Esophagus mucosa (tissue), 1 donor: ENCODE results near the gene MAPRE2. TPM values are rescaled to one million over a fixed set of nuclear protein-coding genes. Genes with fewer than 3 reads are reported as not detected.

Experiments
- ATAC-seq: fragments of 200-7000 bp; cut with Tn5 transposase; one replicate; pipeline ENCODE4 v1.9.1; 2020
- total RNA-seq: library from RNA; stranded (reverse); gene quantifications from one replicate; pipeline ENCODE4 v1.2.4, GENCODE V29; 2023
- donor health status: DM: yes; HTN: yes; CAD: no.

The MAPRE2 gene
- total RNA-seq, 1 donor from 2014 or later: 4.5 TPM

- no peak for ATAC-seq
Observed at GRCh38 chr18:35038881-35039491, 2.2 kb upstream of the MAPRE2 start.

GRCh38 chr18:35040638-35040987 lies 600 bp upstream of the MAPRE2 start:
- ATAC-seq: no peak

DNA sequence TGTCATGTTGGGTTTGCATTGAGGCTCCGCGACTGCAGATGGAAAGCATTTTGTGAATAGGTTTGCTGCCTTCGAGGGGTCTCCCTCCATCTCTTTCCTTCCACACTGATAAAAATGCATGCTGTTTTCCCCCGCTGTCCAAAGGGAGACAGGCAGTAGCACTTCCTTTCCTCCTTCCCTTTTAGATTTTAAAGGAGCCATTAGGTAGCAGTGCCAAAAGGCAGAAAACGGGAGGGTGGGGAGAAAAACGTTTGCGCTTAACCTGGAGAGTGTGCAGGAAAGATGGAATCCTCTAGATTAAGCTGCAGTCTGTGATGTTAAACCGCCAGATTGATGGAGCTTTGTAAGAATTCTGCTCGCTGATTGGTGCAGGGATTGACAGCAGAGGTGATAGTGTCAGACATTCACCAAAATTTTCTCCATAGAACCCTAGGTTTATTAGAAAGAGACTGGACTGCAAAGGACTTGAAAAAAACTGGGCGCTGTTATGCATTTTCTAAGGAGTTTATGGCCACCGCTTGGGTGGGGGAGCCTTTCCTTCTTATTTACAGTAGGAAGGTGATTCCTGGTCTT lies 688 bp downstream of the MAPRE2 start:
- ATAC-seq: no peak

DNA sequence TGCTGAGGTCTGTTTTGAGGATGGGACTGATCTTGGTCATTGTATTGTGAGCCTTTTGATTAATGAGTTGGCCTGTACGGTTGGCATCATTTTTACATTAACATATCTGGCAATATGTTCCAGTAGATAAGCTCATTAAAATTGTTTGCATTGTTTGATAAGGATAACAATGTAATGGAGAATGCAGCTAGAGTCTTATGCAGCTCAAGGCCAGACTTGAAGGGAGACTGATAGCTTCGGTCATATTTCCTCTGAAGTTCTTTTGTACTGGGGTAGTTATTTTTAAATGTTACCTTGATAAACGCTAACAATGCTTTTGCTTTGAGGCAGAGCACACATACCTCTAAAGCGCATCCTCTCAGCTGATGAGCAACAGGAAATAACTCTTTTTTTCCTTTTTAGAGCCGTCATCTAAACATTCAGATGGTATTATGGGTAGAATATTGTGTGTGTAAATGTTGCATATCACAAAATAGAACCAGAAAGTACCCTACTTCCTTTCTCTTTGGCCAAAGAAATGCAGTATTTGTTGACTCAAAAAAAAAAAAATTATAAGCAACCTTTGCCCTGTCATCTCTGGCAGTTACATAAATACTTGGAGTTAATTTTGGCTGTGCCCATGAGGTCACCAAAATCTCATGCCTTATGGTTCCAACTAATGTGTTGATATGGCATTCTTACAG lies 1.3 kb downstream of the MAPRE2 start:
- no peak for ATAC-seq

- ATAC-seq: no peak
Observed at GRCh38 chr18:35043207-35043606, 2.0 kb downstream of the MAPRE2 start.

DNA sequence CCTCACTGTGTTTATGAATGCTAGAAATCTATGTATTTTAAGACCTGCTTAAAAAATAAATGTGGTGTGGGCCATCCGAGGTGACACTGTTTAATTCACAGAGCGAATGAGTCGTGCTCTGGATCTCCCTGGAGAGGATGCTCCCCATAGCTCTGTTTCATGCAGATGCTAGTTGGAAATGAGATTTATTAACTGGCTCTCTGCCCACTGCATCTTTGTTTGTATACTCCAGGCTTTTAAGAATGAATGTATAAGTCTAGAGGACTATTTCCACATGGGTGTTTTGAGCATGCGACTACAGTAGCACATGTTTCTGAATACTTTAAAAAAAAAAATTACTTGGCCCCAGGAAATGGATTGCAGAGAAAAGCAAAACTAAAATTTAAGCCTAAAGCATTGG lies 3.9 kb downstream of the MAPRE2 start:
- no peak for ATAC-seq

- ATAC-seq: no peak
Observed at GRCh38 chr18:35045806-35046205, 4.6 kb downstream of the MAPRE2 start.

- no peak for ATAC-seq
Observed at GRCh38 chr18:35047697-35048292, 6.6 kb downstream of the MAPRE2 start.

DNA sequence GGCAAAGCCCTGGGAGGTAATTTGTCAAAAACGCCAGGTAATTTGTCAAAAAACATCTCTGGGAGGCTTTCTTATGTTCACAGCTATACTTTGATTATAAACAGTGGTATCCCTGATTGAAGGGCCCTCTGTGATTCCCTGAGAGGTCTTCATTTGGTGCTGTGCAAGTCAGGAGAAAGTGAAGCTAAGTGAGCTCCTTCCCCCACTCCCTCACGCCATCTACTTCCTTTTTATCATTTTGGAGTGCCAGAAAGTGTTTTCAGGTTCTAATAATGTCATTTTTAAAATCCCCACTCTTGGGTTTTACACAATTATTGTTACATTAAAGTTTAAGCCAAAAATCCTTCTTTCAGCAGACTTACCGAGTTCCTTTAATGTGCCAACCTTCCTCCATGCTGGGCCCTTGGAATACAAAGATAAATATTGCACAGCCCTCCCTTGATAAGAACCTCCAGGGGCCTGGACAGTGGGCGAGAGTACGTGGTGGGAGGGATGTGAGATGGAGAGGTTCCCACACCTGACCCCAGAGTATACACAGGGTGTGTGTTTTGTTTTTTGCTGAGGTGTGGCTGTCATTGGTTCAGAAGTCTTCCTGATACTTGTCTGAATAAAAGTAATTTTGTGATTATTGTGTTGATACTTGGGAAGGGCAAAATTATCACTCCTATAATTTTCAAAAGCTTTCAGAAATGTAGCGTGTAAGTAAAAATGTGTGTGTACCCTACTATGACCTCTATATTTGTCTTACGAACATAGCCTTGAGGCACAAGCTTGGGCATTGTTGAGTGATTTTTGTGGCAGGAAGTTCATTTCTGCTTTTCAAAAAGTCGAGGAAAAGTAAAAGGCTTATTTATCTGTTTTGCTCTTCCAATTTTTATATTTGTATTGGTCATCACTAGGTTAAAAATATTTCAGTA lies 8.2 kb downstream of the MAPRE2 start:
- ATAC-seq: no peak

DNA sequence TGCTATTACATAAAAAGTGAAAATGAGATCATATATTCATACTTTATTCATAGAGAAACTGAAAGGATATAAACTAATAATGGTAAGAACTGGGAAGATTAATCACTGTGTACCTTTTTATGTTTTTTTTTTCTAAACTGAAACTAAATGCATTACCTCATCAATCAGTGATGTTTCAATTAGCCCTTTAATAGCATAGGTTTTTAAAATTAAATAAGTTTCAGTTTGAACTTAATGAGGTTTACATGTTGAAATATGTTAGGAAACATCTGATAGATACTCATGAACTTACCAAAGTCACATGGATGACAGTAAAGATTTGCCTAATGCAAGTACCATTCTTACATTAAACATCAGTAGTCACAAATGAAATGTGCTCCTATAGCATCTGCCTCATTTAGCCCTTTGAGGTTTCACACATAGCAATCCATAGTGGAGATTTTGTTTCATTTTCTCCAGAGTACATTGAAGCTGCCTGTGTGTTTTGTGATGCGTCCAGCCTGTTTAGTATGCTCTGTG lies 8.9 kb downstream of the MAPRE2 start:
- no peak for ATAC-seq

- no peak for ATAC-seq
Observed at GRCh38 chr18:35050705-35051195, 9.5 kb downstream of the MAPRE2 start.

DNA sequence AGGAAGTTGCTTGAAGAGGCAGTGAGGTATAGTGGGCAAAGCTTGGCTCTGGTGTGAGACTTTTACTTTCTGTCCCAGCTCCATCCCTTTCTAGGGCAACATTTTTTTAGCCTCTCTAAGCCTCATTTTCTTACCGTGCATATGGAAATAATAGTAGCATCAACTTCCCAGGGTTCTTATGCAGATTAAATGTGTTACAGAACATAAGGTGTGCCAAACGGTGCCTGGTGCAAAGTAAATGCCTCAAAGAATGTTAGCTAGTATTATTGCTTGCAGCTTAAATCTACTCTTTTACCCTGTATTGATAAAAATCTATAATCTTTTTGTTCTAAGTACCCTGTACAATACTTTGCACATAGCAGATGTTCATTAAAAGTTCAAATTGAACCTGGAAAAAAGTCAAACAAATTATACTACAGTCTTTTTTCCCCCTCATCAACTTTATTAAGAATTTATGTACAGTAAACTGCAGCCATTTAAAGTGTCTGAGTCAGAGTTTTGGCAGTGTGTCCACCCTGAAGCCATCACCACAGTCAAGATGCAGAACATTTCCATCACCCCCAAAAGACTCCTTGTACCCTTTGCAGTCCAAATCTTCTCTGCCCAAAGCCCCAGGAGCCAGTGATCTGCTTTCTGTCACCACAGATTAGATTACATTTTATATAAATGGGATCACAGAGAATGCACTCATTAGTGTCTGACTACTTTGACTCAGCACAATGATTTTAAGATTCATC lies 10.6 kb downstream of the MAPRE2 start:
- no peak for ATAC-seq

- no peak for ATAC-seq
Observed at GRCh38 chr18:35054401-35054800, 13.2 kb downstream of the MAPRE2 start.

- ATAC-seq: no peak
Observed at GRCh38 chr18:35055105-35055504, 13.9 kb downstream of the MAPRE2 start.

DNA sequence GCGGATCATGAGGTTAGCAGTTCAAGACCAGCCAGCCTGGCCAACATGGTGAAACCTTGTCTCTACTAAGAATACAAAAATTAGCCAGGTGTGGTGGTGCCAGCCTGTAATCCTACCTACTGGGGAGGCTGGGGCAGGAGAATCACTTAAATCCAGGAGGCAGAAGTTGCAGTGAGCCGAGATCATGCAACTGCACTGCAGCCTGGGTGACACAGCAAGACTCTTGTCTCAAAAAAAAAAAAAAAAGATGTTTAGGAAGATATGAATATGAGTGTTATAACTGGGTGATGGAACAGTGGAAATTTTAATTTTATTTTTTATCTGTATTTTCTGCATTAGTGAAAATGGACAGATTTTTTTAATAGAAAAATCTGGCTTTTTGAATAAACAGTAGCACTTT lies 14.5 kb downstream of the MAPRE2 start:
- ATAC-seq: no peak

DNA sequence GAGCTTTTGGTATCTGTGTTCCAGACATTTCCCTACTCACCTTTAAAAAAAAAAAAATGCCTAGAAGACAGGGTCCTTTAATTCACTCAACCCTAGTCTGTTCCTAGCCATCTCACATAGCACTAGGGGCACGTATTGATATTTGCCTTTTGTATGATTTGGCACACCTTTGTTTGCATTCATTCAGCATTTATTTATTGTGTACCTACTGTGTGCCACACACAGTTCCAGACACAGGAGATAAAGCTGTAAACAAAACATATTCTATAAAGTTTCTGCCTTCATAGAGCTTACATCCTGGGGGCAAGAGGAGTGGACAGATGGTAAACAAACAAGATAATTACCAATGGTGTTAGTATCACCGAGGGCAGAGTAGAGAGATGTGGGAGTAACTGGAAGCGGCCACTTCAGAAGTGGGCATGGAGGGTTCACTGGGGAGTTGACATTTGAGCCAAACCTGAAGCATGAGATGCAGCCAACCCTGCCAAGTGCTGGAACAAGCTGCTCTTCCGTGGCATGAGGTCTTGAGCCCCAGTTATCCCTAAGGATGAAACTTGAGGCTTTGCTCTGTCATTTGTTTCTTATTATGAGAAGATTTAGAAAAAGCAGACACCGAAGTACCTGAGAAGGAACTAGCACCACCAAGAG lies 18.2 kb downstream of the MAPRE2 start:
- no peak for ATAC-seq

- ATAC-seq: no peak
Observed at GRCh38 chr18:35060122-35060815, 19.1 kb downstream of the MAPRE2 start.

- no peak for ATAC-seq
Observed at GRCh38 chr18:35061336-35061735, 20.1 kb downstream of the MAPRE2 start.

- no peak for ATAC-seq
Observed at GRCh38 chr18:35061804-35062203, 20.6 kb downstream of the MAPRE2 start.

- ATAC-seq: no peak
Observed at GRCh38 chr18:35062408-35062807, 21.2 kb downstream of the MAPRE2 start.
